Gastrocnemius medialis (tissue), 4 donors: ENCODE data around the gene GRPR. TPM values are rescaled to one million over a fixed set of nuclear protein-coding genes. Genes with fewer than 3 reads are reported as not detected.

Experiments used
- ATAC-seq, 2 donors: fragments of 150-250 bp; one replicate each; pipeline ENCODE4 v1.9.1; 2016
- DNase-seq, 2 donors: peaks; one replicate each; pipeline ENCODE4 v3.0.0-alpha.2; 2019
- H3K27ac ChIP-seq, 4 donors: fragments of 200-600 bp; sonication (generic); 1 replicate in 1 of 4; 2 replicates in 3 of 4; pipeline ENCODE4 v1.5.1; 2016 to 2018; ENCODE audit warnings: mild to moderate bottlenecking in 2 of 4, moderate library complexity in 1 of 4
- H3K27me3 ChIP-seq, 3 donors: fragments of 200-600 bp; sonication (generic) in 2 of 3; 1 replicate in 1 of 3; 2 replicates in 2 of 3; pipeline versions ENCODE4 v1.5.1 to v1.6.0; 2016 to 2019; ENCODE audit warnings: mild to moderate bottlenecking in 1 of 3, moderate library complexity in 1 of 3
- H3K36me3 ChIP-seq, 2 donors: fragments of 200-600 bp; sonication (generic) in 1 of 2; one replicate each; pipeline ENCODE4 v1.5.1; 2017 to 2018
- H3K4me1 ChIP-seq, 2 donors: fragments of 200-600 bp; sonication (generic) in 1 of 2; one replicate each; pipeline ENCODE4 v1.5.1; 2016 to 2017; ENCODE audit warnings: mild to moderate bottlenecking in 2 of 2
- H3K4me3 ChIP-seq, 4 donors: fragments of 200-600 bp; sonication (generic) in 3 of 4; 1 replicate in 1 of 4; 2 replicates in 3 of 4; pipeline ENCODE4 v1.5.1; 2016 to 2019; ENCODE audit warnings: mild to moderate bottlenecking in 2 of 4
- H3K9me3 ChIP-seq, 3 donors: fragments of 200-600 bp; sonication (generic) in 2 of 3; 1 replicate in 1 of 3; 2 replicates in 2 of 3; pipeline ENCODE4 v1.5.1; 2016 to 2019
- POLR2A ChIP-seq, 2 donors: fragments of 450-650 bp; IDR thresholded peaks; one replicate each; pipeline ENCODE4 v1.6.1; 2017; ENCODE audit warnings: antibody characterized with exemption in 2 of 2, mild to moderate bottlenecking in 2 of 2, moderate library complexity in 2 of 2
- in situ Hi-C, 4 donors: fragments of 200-750 bp; cut with MboI; loops; one replicate each; pipeline versions ENCODE4 v1.15.0 to v1.8.0; 2017; ENCODE audit warnings: low sequenced_read_pairs in 4 of 4
- intact Hi-C: fragments of 100-400 bp; cut with DNase I; formaldehyde crosslinking; loops from one replicate; pipeline ENCODE4 v1.15.1; 2023; ENCODE audit warnings: low total_unique reads
- total RNA-seq, 4 donors: library from RNA; depleted of rRNA; stranded (reverse); fragments of >200 nt; gene quantifications; one replicate each; pipeline versions ENCODE4 v1.1.0 to v1.2.3, GENCODE V29; 2016
- TF ChIP-seq, protein P1 (sequence below), 5 experiments: fragments of 450-650 bp in 3 of 5; fragments of 200-600 bp in 2 of 5; sonication (generic) in 2 of 5; IDR thresholded peaks in 4 of 5; conservative IDR thresholded peaks in 1 of 5; 1 replicate in 4 of 5; 2 replicates in 1 of 5; pipeline ENCODE4 v1.5.1; 2016 to 2019; ENCODE audit warnings: antibody characterized with exemption in 5 of 5, mild to moderate bottlenecking in 3 of 5, moderate library complexity in 3 of 5

Gene GRPR
- total RNA-seq, 4 donors from 2014 or later: not detected

DNA sequence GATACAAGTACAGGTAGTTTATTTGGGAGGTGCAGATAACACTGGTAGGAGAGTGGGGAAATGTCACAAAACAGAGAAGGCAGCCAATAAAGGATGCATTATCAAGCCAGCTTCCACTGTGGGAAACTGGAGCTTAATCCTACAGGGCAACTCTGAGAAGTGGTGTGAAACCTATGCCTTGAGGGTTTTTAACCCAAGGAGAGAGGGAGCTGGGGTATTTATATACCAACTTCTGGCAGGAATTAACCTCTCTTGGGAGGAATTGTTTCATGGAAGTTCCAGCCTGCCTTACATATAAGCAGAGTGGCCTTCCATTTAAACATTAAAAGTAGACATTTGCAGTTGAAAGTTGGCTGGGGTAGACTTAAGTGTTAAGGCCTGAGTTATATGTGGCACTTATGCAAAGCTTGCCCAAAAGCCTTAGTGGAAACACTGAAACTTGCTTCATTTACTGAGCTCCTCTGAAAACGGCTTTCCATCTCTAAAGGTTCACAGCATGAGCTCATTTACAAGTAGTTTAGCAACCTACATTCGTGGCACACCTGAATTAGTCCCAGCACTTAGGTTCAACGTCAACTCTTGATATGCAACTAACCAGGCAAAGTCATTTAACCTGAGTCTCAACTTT, 63.1 kb downstream of the GRPR start:
- Histone ChIP-seq H3K36me3 (no peaks in the 10 kb centered on the region), H3K9me3 (no peaks in the 10 kb centered on the region), H3K4me3 (no peak overlapping the region), H3K4me1 (no peaks in the 10 kb centered on the region), H3K27ac (no peak overlapping the region), H3K27me3 (no peaks in the 10 kb centered on the region)
- in situ Hi-C loops (no loop called here), intact Hi-C loops (no loop called here)
- no peak for DNase-seq
- no peak for ATAC-seq
- no peak for TF ChIP-seq POLR2A (IDR thresholded peaks at IDR 0.05)

GRCh38 chrX:16187024-16187760, 63.8 kb downstream of the GRPR start:
- no peak for TF ChIP-seq POLR2A (IDR thresholded peaks at IDR 0.05)
- TF ChIP-seq, protein P1, sequence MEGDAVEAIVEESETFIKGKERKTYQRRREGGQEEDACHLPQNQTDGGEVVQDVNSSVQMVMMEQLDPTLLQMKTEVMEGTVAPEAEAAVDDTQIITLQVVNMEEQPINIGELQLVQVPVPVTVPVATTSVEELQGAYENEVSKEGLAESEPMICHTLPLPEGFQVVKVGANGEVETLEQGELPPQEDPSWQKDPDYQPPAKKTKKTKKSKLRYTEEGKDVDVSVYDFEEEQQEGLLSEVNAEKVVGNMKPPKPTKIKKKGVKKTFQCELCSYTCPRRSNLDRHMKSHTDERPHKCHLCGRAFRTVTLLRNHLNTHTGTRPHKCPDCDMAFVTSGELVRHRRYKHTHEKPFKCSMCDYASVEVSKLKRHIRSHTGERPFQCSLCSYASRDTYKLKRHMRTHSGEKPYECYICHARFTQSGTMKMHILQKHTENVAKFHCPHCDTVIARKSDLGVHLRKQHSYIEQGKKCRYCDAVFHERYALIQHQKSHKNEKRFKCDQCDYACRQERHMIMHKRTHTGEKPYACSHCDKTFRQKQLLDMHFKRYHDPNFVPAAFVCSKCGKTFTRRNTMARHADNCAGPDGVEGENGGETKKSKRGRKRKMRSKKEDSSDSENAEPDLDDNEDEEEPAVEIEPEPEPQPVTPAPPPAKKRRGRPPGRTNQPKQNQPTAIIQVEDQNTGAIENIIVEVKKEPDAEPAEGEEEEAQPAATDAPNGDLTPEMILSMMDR (IDR thresholded peaks at IDR 0.05 in 4 of 5, conservative IDR thresholded peaks at IDR 0.05 in 1 of 5): no peak
- Histone ChIP-seq H3K9me3 (no peaks in the 10 kb centered on the region), H3K27me3 (no peaks in the 10 kb centered on the region), H3K4me3 (no peak overlapping the region), H3K27ac (no peak overlapping the region), H3K36me3 (no peaks in the 10 kb centered on the region), H3K4me1 (no peaks in the 10 kb centered on the region)
- ATAC-seq: no peak
- in situ Hi-C loops (no loop called here), intact Hi-C loops (no loop called here)
- DNase-seq: no peak

DNA sequence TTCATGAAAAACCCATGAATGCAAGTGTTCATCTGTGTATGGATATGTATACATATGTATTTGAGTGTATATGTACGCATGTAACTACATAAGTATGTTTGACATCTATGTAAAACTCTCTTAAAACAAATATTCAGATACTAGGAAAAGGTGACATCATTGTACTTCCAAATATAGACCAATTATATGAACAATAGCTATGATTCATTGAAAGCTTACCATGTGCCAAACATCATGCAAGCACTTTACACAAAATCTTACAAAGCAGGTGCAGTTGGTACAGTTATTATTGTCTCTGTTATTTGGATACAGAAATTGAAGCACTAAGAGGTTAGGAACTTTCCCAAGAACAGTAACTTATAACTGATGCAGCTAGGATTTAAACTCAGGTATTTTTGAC, 65.3 kb downstream of the GRPR start:
- TF ChIP-seq, protein P1 (IDR thresholded peaks at IDR 0.05 in 4 of 5, conservative IDR thresholded peaks at IDR 0.05 in 1 of 5): no peak
- no peak for TF ChIP-seq POLR2A (IDR thresholded peaks at IDR 0.05)

DNA sequence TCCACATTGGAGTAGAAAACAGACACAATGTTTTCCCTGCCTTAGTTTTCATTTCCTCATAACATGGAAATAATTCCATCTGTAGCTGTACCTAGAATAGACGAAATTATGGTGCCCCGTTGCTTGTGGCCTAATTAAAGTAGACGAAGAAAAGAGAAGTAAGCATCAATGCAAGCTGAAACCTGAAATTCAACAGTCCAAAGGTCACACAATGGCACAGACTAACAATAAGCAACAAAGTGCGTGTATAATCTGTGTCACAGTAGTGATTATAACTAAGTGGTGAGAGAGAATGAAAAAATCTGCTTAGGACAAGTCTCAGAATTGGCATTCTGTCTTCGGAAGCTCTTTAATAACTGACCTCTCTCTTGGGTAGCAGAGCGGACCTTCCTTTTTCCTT, 68.2 kb downstream of the GRPR start:
- H3K36me3 ChIP-seq: no peaks in the 10 kb centered on the region
- H3K4me3 ChIP-seq: no peak overlapping the region
- no peak for TF ChIP-seq POLR2A (IDR thresholded peaks at IDR 0.05)
- TF ChIP-seq, protein P1 (IDR thresholded peaks at IDR 0.05 in 4 of 5, conservative IDR thresholded peaks at IDR 0.05 in 1 of 5): no peak
- ATAC-seq (no peak), DNase-seq (no peak)
- no peak overlapping the region for H3K27ac ChIP-seq
- intact Hi-C loops: no loop called here
- no peaks in the 10 kb centered on the region for H3K9me3 ChIP-seq
- in situ Hi-C loops: no loop called here
- no peaks in the 10 kb centered on the region for H3K27me3 ChIP-seq
- no peaks in the 10 kb centered on the region for H3K4me1 ChIP-seq

More for the DNA sequence above, 65.3 kb downstream of the GRPR start:
- in situ Hi-C loops (no loop called here), intact Hi-C loops (no loop called here)
- ATAC-seq (no peak), DNase-seq (no peak)
- H3K36me3 ChIP-seq: no peaks in the 10 kb centered on the region
- no peak overlapping the region for H3K27ac ChIP-seq
- H3K9me3 ChIP-seq: no peaks in the 10 kb centered on the region
- H3K4me3 ChIP-seq: no peak overlapping the region
- H3K4me1 ChIP-seq: no peaks in the 10 kb centered on the region
- no peaks in the 10 kb centered on the region for H3K27me3 ChIP-seq

DNA sequence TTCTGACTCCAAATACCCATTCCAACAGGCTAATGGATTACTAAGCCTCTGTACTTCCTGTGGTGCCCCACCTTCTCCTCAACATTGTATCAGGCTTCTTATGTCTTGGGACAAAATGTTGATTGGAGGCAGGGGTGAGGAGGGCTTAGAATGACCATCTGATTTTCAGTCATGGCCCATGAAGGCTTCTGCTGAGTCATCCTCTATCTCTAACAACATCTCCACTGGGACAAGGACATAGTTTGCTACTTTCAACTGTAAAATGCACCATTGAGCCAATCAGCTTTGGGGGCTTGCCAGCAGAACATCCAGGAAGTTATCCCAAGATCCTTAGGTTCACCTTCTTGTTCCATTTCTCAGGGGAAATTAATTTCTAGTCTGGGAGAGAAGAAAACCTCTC, 73.5 kb downstream of the GRPR start:
- DNase-seq (no peak), ATAC-seq (no peak)
- H3K4me1 ChIP-seq: no peaks in the 10 kb centered on the region
- H3K36me3 ChIP-seq: no peaks in the 10 kb centered on the region
- no peaks in the 10 kb centered on the region for H3K9me3 ChIP-seq
- H3K4me3 ChIP-seq: no peak overlapping the region
- TF ChIP-seq POLR2A (IDR thresholded peaks at IDR 0.05): no peak
- TF ChIP-seq, protein P1 (IDR thresholded peaks at IDR 0.05 in 4 of 5, conservative IDR thresholded peaks at IDR 0.05 in 1 of 5): no peak
- no peak overlapping the region for H3K27ac ChIP-seq
- in situ Hi-C loops: no loop called here
- no peaks in the 10 kb centered on the region for H3K27me3 ChIP-seq
- intact Hi-C loops: no loop called here
